ENCODE results near the gene ASAP2. TPM values are rescaled to one million over a fixed set of nuclear protein-coding genes. Genes with fewer than 3 reads are reported as not detected.

The ASAP2 gene
- polyA plus RNA-seq, 3 donors, result 0.08 to 1.1 (median 0.20) TPM

DNA sequence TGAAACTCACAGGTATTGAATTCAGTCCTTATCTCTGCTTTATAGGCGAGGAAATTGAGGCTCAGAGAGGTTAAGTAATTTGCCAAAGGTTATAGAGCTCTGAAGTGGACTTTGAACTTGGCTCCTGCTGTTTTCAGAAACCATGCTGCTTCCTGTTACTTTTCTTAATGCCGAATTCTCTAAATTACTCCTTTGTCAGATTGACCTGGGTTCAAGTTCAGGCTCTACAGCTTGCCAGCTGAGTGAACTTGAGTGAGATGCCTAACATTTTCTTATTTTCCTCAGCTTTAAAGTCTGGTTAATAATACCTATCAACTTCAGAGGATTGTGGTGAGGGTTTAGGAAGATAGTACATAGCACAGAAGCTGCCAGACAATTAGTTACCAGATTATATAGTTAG, 3.4 kb downstream of the ASAP2 start:
- Histone ChIP-seq H3K4me2 (replicated peaks; ENCODE audit: extremely low read depth, low read length, poor library complexity, severe bottlenecking) (no peak overlapping the region), H4K20me1 (ENCODE audit: insufficient read depth, low read length) (no peaks in the 10 kb centered on the region), H2AFZ (ENCODE audit: insufficient read depth, low read depth, low read length, poor library complexity, severe bottlenecking) (no peak overlapping the region), H3K4me1 (ENCODE audit: control insufficient read depth in 1 of 2, insufficient read depth in 2 of 2, low read length in 2 of 2) (peaks cover 16 to 20% of the 10 kb centered on the region in 2 donors), H3K4me3 (replicated peaks in 1 of 3; ENCODE audit: low read depth in 2 of 3, low read length in 3 of 3) (no peak overlapping the region), H3K27ac (ENCODE audit: low read depth in 1 of 2, low read length in 2 of 2) (no peak overlapping the region), H3K79me2 (ENCODE audit: insufficient read depth, low read length) (no peaks in the 10 kb centered on the region), H3K27me3 (ENCODE audit: control insufficient read depth in 2 of 2, insufficient read depth in 2 of 2, low read length in 2 of 2) (peaks cover 15 to 21% of the 10 kb centered on the region in 2 donors), H3K9ac (ENCODE audit: insufficient read depth, low read length, poor library complexity, severe bottlenecking) (no peak overlapping the region), H3K9me3 (replicated peaks in 1 of 2; ENCODE audit: control insufficient read depth in 1 of 2, insufficient read depth in 1 of 2, low read length in 2 of 2) (no peaks in the 10 kb centered on the region), H3K36me3 (replicated peaks in 1 of 2; ENCODE audit: control insufficient read depth in 1 of 2, insufficient read depth in 2 of 2, low read length in 2 of 2) (no peaks in the 10 kb centered on the region)
- no peak overlapping the region for H3K27ac Mint-ChIP-seq
- H3K27me3 Mint-ChIP-seq (ENCODE audit: low read depth in 3 of 3), result peaks cover 19 to 38% (median 37%) of the 10 kb centered on the region in 3 donors
- H3K9me3 Mint-ChIP-seq, result peaks cover 0 to 5% (median 0%) of the 10 kb centered on the region in 7 donors
- 67% methylated on average over 2 of the region's 2 CpGs for WGBS (ENCODE audit: insufficient coverage)
- peaks cover 2 to 3% of the 10 kb centered on the region in 2 donors for H3K36me3 Mint-ChIP-seq
- TF ChIP-seq, protein P1, sequence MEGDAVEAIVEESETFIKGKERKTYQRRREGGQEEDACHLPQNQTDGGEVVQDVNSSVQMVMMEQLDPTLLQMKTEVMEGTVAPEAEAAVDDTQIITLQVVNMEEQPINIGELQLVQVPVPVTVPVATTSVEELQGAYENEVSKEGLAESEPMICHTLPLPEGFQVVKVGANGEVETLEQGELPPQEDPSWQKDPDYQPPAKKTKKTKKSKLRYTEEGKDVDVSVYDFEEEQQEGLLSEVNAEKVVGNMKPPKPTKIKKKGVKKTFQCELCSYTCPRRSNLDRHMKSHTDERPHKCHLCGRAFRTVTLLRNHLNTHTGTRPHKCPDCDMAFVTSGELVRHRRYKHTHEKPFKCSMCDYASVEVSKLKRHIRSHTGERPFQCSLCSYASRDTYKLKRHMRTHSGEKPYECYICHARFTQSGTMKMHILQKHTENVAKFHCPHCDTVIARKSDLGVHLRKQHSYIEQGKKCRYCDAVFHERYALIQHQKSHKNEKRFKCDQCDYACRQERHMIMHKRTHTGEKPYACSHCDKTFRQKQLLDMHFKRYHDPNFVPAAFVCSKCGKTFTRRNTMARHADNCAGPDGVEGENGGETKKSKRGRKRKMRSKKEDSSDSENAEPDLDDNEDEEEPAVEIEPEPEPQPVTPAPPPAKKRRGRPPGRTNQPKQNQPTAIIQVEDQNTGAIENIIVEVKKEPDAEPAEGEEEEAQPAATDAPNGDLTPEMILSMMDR (IDR thresholded peaks at IDR 0.05), result no peak
- H3K4me3 Mint-ChIP-seq, result peak overlapping the region in 1 of 2 donors; percentile 15
- peaks cover 14% of the 10 kb centered on the region for H3K4me1 Mint-ChIP-seq
- intact Hi-C loops (cut with micrococcal nuclease), result no loop called here
- no peak for DNase-seq

DNA sequence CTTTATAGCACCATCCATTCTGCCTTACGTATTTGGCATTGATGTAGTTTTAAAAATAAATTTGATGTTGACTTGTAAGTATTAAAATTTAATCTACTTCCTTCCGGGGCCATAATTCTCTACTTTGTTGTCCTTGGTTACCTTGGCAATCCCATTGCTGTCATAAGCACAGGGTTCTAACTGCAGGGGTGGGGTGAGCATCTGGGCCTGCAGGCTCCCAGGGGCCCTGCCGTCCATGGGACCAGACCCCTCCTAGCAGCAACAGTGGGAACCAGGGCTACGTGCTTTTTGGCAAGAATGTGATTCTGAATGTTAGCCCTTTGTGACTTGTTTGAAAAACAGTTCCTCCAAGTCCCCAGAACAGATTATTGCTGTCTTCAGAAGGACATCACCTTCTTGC, 4.9 kb downstream of the ASAP2 start:
- Histone ChIP-seq H3K36me3 (replicated peaks in 1 of 2; ENCODE audit: control insufficient read depth in 1 of 2, insufficient read depth in 2 of 2, low read length in 2 of 2) (no peaks in the 10 kb centered on the region), H3K27ac (ENCODE audit: low read depth in 1 of 2, low read length in 2 of 2) (no peak overlapping the region), H3K4me2 (replicated peaks; ENCODE audit: extremely low read depth, low read length, poor library complexity, severe bottlenecking) (no peak overlapping the region), H4K20me1 (ENCODE audit: insufficient read depth, low read length) (no peaks in the 10 kb centered on the region), H3K4me3 (replicated peaks in 1 of 3; ENCODE audit: low read depth in 2 of 3, low read length in 3 of 3) (no peak overlapping the region), H3K27me3 (ENCODE audit: control insufficient read depth in 2 of 2, insufficient read depth in 2 of 2, low read length in 2 of 2) (peaks cover 15 to 21% of the 10 kb centered on the region in 2 donors), H3K79me2 (ENCODE audit: insufficient read depth, low read length) (no peaks in the 10 kb centered on the region), H3K4me1 (ENCODE audit: control insufficient read depth in 1 of 2, insufficient read depth in 2 of 2, low read length in 2 of 2) (peaks cover 8 to 10% of the 10 kb centered on the region in 2 donors), H3K9me3 (replicated peaks in 1 of 2; ENCODE audit: control insufficient read depth in 1 of 2, insufficient read depth in 1 of 2, low read length in 2 of 2) (no peaks in the 10 kb centered on the region), H3K9ac (ENCODE audit: insufficient read depth, low read length, poor library complexity, severe bottlenecking) (no peak overlapping the region), H2AFZ (ENCODE audit: insufficient read depth, low read depth, low read length, poor library complexity, severe bottlenecking) (no peak overlapping the region)
- Mint-ChIP-seq H3K9me3 (peaks cover 0 to 5% (median 0%) of the 10 kb centered on the region in 7 donors), H3K36me3 (peaks cover 0 to 3% of the 10 kb centered on the region in 2 donors), H3K4me1 (peaks cover 5% of the 10 kb centered on the region), H3K27ac (no peak overlapping the region), H3K4me3 (no peak overlapping the region), H3K27me3 (ENCODE audit: low read depth in 3 of 3) (peaks cover 19 to 37% (median 30%) of the 10 kb centered on the region in 3 donors)
- TF ChIP-seq, protein P1 (IDR thresholded peaks at IDR 0.05), result no peak
- no peak for DNase-seq
- intact Hi-C loops (cut with micrococcal nuclease), result no loop called here
- 100% methylated on average over 2 of the region's 4 CpGs for WGBS (ENCODE audit: insufficient coverage)

All from CD14-positive monocyte (primary cell).